ENCODE measurements around the gene DDX10. TPM values are rescaled to one million over a fixed set of nuclear protein-coding genes. Genes with fewer than 3 reads are reported as not detected.

The DDX10 gene
- polyA plus RNA-seq, 4 donors, result 7.3 to 22.0 (median 12.1) TPM

DNA sequence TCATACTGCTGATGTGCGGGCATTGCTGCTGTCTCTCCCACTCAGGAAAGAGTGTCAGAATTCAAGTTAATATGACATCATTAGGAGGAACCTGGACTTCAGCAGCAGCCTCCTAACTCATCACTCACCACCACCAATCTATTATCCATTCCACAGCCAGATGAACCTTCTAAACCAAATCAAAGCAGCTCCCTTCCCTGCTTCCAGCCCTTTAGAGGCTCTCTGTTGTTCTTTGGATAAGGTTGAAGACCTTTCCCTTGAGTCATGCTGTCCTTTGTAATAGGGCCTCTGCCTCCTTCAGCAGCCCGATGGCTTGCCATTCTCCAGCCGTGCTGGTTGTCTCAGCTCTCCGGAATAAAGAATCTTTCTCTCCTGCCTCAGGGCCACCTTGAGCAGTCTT lies 301.3 kb downstream of the DDX10 start:
- Histone ChIP-seq H3K27ac (ENCODE audit: low read depth in 1 of 3, low read length in 2 of 3) (no peak overlapping the region), H3K27me3 (ENCODE audit: control insufficient read depth in 3 of 3, insufficient read depth in 3 of 3, low read length in 3 of 3) (no peaks in the 10 kb centered on the region), H3K4me1 (ENCODE audit: control insufficient read depth in 3 of 3, insufficient read depth in 2 of 3, low read depth in 1 of 3, low read length in 2 of 3) (no peaks in the 10 kb centered on the region), H3K36me3 (ENCODE audit: control insufficient read depth in 3 of 3, insufficient read depth in 2 of 3, low read depth in 1 of 3, low read length in 3 of 3) (no peaks in the 10 kb centered on the region), H3K4me3 (ENCODE audit: low read depth in 1 of 3, low read length in 3 of 3) (no peak overlapping the region), H3K9me3 (ENCODE audit: control insufficient read depth in 2 of 2, insufficient read depth in 1 of 2, low read depth in 1 of 2, low read length in 1 of 2) (no peaks in the 10 kb centered on the region)
- DNase-seq (no peak), FAIRE-seq (no peak)
- WGBS, 3 donors, result 89 to 97% (median 94%) methylated on average over 4 of the region's 4 CpGs

DNA sequence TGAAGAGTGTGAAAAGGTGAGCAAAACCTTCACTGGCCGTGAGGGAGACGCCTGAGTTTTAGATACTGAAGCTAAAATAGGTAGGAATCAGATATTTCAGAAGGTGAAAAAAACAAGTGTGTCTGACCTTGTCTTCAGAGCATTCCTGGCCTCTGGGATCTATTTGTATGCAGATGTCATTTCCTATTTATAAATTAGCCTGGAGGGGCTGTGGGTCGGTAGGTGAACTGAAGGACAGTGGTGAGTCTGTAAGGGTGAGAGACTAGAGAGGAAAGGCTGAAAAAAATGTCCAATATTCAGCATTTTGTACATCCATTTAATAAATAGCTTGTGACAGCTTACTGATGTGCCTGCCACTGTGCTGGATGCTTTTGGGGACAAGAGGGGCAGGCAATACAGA lies 302.1 kb downstream of the DDX10 start:
- DNase-seq, result no peak
- 22 to 43% (median 40%) methylated on average over 3 of the region's 3 CpGs for WGBS, 3 donors
- H3K27ac ChIP-seq (ENCODE audit: low read depth in 1 of 3, low read length in 2 of 3), result no peak overlapping the region

DNA sequence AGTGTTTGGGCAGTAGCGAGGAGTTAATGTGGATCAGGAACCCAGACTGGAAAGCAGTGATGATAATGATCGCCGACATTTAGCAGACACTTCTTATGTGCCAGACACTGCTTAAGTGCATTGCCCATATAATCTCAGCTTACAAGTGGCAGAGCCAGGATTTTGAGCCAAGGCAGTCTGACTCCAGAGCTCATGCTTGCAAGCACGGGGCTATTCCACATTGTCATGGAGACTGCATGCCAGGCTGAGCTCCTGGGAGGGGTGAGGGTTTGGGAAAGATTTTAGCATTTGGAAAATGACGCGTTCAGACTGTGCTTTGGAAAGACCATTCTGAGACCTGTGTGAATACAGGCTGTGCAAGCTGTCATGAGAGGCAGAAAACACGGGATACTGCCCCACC lies 302.7 kb downstream of the DDX10 start:
- Histone ChIP-seq H3K4me3 (ENCODE audit: low read depth in 1 of 3, low read length in 3 of 3) (no peak overlapping the region), H3K27ac (ENCODE audit: low read depth in 1 of 3, low read length in 2 of 3) (no peak overlapping the region), H3K4me1 (ENCODE audit: control insufficient read depth in 3 of 3, insufficient read depth in 2 of 3, low read depth in 1 of 3, low read length in 2 of 3) (no peaks in the 10 kb centered on the region), H3K9me3 (ENCODE audit: control insufficient read depth in 2 of 2, insufficient read depth in 1 of 2, low read depth in 1 of 2, low read length in 1 of 2) (no peaks in the 10 kb centered on the region), H3K36me3 (ENCODE audit: control insufficient read depth in 3 of 3, insufficient read depth in 2 of 3, low read depth in 1 of 3, low read length in 3 of 3) (no peaks in the 10 kb centered on the region), H3K27me3 (ENCODE audit: control insufficient read depth in 3 of 3, insufficient read depth in 3 of 3, low read length in 3 of 3) (no peaks in the 10 kb centered on the region)
- FAIRE-seq, result no peak
- WGBS, 3 donors, result 73 to 83% (median 76%) methylated on average over 7 of the region's 7 CpGs
- no peak for DNase-seq

More for the DNA sequence above, 302.1 kb downstream of the DDX10 start:
- no peak for FAIRE-seq
- no peak overlapping the region for H3K4me3 ChIP-seq (ENCODE audit: low read depth in 1 of 3, low read length in 3 of 3)
- H3K27me3 ChIP-seq (ENCODE audit: control insufficient read depth in 3 of 3, insufficient read depth in 3 of 3, low read length in 3 of 3), result no peaks in the 10 kb centered on the region
- no peaks in the 10 kb centered on the region for H3K4me1 ChIP-seq (ENCODE audit: control insufficient read depth in 3 of 3, insufficient read depth in 2 of 3, low read depth in 1 of 3, low read length in 2 of 3)
- H3K36me3 ChIP-seq (ENCODE audit: control insufficient read depth in 3 of 3, insufficient read depth in 2 of 3, low read depth in 1 of 3, low read length in 3 of 3), result no peaks in the 10 kb centered on the region
- no peaks in the 10 kb centered on the region for H3K9me3 ChIP-seq (ENCODE audit: control insufficient read depth in 2 of 2, insufficient read depth in 1 of 2, low read depth in 1 of 2, low read length in 1 of 2)

DNA sequence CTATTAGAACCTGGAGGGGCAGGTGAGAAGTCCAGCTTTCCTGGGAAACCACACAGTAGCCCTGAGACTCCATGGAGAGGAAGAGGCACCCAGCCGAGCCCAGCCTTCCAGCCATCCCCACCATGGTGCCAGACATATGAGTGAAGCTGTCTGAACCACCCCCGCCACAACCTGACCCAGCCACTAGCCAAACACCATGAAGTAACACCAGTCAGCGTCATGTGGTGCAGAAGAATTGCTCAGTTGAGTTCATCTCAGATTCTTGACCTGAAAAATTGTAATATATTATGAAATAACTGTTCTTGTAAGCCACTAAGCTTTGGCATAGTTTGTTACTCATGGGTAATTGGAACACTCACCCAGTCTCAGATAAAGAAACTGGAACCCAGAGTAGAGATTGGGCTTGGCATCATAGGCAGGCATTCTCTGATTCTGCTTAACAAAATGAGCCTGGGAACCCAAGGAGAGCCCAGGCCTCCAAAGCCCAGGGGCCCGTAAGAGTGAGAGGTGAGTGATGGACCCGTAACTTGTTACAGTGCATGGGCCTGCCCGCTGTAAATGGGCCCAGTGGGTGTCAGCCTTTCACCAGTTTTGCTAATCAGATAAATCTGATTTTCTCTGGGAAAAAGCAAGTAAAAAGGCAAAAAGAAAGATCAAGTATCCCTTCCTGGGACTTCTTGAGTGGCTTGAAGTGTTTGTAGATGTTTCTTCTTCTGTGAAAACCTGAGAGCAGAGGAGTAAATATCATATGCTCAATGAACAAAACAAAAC lies 305.5 kb downstream of the DDX10 start:
- DNase-seq, result no peak
- no peak for FAIRE-seq

DNA sequence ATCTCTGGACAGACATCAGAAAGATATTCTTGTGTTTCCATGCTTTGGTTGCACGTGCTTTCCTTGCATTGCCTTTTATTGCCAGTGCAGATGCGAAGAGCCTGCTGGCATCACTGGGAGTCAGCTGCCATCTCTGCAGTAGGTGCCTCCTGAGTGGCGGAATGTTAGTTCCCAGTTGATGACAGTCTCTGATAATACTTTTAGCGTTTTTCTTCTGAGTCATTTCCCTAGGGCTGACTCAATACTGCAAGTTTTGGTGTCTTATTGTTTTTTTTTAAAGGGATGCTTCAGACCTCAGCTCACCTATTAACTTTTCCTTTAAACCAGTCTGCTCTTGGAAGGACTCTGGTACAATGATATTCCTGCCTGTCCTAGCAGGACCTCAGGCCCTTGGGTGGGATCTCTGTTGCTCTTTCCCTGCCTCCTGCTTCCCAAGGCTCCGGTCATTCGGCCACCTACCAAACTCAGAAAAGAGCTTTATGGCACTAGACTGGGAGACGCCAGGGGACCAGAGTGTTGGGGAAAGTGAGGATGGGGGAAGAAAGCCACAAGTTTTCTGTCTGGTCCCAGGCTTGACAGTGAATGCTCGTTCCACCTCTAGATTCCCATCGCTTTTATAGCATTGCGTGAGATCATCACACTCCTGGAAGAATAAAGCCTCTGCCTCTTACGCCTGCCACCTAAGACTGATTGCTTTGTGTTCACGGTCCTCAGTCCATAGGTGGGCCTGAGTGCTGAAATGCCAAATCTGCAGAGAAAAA lies 308.7 kb downstream of the DDX10 start:
- H3K27ac ChIP-seq (ENCODE audit: low read depth in 1 of 3, low read length in 2 of 3), result no peak overlapping the region
- WGBS, 3 donors, result 79 to 86% (median 80%) methylated on average over 12 of the region's 12 CpGs
- no peaks in the 10 kb centered on the region for H3K36me3 ChIP-seq (ENCODE audit: control insufficient read depth in 3 of 3, insufficient read depth in 2 of 3, low read depth in 1 of 3, low read length in 3 of 3)
- no peak for FAIRE-seq
- no peaks in the 10 kb centered on the region for H3K4me1 ChIP-seq (ENCODE audit: control insufficient read depth in 3 of 3, insufficient read depth in 2 of 3, low read depth in 1 of 3, low read length in 2 of 3)
- no peak for DNase-seq
- H3K9me3 ChIP-seq (ENCODE audit: control insufficient read depth in 2 of 2, insufficient read depth in 1 of 2, low read depth in 1 of 2, low read length in 1 of 2), result no peaks in the 10 kb centered on the region
- no peak overlapping the region for H3K4me3 ChIP-seq (ENCODE audit: low read depth in 1 of 3, low read length in 3 of 3)
- H3K27me3 ChIP-seq (ENCODE audit: control insufficient read depth in 3 of 3, insufficient read depth in 3 of 3, low read length in 3 of 3), result peaks cover 0 to 3% (median 0%) of the 10 kb centered on the region in 3 donors

More for the DNA sequence above, 305.5 kb downstream of the DDX10 start:
- no peak overlapping the region for H3K27ac ChIP-seq (ENCODE audit: low read depth in 1 of 3, low read length in 2 of 3)
- 79 to 88% (median 79%) methylated on average over 6 of the region's 6 CpGs for WGBS, 3 donors
- no peaks in the 10 kb centered on the region for H3K4me1 ChIP-seq (ENCODE audit: control insufficient read depth in 3 of 3, insufficient read depth in 2 of 3, low read depth in 1 of 3, low read length in 2 of 3)
- H3K9me3 ChIP-seq (ENCODE audit: control insufficient read depth in 2 of 2, insufficient read depth in 1 of 2, low read depth in 1 of 2, low read length in 1 of 2), result no peaks in the 10 kb centered on the region
- H3K36me3 ChIP-seq (ENCODE audit: control insufficient read depth in 3 of 3, insufficient read depth in 2 of 3, low read depth in 1 of 3, low read length in 3 of 3), result no peaks in the 10 kb centered on the region
- no peaks in the 10 kb centered on the region for H3K27me3 ChIP-seq (ENCODE audit: control insufficient read depth in 3 of 3, insufficient read depth in 3 of 3, low read length in 3 of 3)
- no peak overlapping the region for H3K4me3 ChIP-seq (ENCODE audit: low read depth in 1 of 3, low read length in 3 of 3)

DNA sequence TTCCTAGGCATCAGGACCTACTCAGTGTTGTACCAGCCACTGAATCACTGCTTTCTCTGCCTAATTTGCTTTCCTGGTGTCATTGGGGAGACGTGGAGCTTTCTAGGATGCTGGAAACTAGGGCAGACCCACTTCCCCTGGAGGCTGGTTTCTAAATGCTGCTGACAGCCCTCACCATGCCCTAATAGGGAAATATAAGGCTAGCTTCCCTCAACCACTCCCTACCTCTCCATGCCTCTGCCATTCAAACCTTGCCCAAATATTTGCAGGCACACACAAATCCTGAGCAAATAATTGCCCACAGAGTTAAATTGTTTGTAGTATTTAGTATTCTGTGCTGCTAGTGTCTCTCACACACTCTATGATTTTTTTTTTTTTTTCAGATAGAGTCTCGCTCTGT lies 310.2 kb downstream of the DDX10 start:
- Histone ChIP-seq H3K4me1 (ENCODE audit: control insufficient read depth in 3 of 3, insufficient read depth in 2 of 3, low read depth in 1 of 3, low read length in 2 of 3) (no peaks in the 10 kb centered on the region), H3K9me3 (ENCODE audit: control insufficient read depth in 2 of 2, insufficient read depth in 1 of 2, low read depth in 1 of 2, low read length in 1 of 2) (no peaks in the 10 kb centered on the region), H3K27me3 (ENCODE audit: control insufficient read depth in 3 of 3, insufficient read depth in 3 of 3, low read length in 3 of 3) (peaks cover 0 to 3% (median 0%) of the 10 kb centered on the region in 3 donors), H3K27ac (ENCODE audit: low read depth in 1 of 3, low read length in 2 of 3) (no peak overlapping the region), H3K4me3 (ENCODE audit: low read depth in 1 of 3, low read length in 3 of 3) (no peak overlapping the region), H3K36me3 (ENCODE audit: control insufficient read depth in 3 of 3, insufficient read depth in 2 of 3, low read depth in 1 of 3, low read length in 3 of 3) (no peaks in the 10 kb centered on the region)
- no peak for FAIRE-seq
- DNase-seq, result no peak
- 28 to 58% (median 38%) methylated on average over 2 of the region's 2 CpGs for WGBS, 3 donors

DNA sequence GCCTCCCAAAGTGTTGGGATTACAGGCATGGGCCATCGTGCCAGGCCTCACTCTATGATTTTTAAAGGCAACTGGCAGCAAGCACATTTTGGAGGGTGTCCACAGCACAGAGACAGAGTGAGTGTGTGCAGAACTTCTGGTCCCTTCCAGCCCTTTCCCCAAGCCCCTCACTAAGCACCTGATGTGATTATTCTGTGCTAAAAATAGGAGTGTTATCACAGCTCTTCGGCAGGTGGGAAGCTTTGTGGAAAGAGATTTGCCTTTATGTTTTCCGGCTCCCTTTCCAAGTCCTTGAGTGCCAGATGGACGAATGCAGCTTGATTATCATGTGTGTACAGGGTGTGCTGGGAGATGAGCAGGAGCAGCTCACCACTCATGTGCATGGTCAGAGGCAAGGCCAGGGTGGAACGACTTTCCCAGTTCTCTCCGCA lies 310.8 kb downstream of the DDX10 start:
- 50 to 68% (median 52%) methylated on average over 6 of the region's 6 CpGs for WGBS, 3 donors
- DNase-seq (no peak), FAIRE-seq (no peak)
- no peak overlapping the region for H3K27ac ChIP-seq (ENCODE audit: low read depth in 1 of 3, low read length in 2 of 3)
- H3K9me3 ChIP-seq (ENCODE audit: control insufficient read depth in 2 of 2, insufficient read depth in 1 of 2, low read depth in 1 of 2, low read length in 1 of 2), result no peaks in the 10 kb centered on the region
- no peak overlapping the region for H3K4me3 ChIP-seq (ENCODE audit: low read depth in 1 of 3, low read length in 3 of 3)
- H3K27me3 ChIP-seq (ENCODE audit: control insufficient read depth in 3 of 3, insufficient read depth in 3 of 3, low read length in 3 of 3), result peaks cover 0 to 3% (median 0%) of the 10 kb centered on the region in 3 donors
- no peaks in the 10 kb centered on the region for H3K36me3 ChIP-seq (ENCODE audit: control insufficient read depth in 3 of 3, insufficient read depth in 2 of 3, low read depth in 1 of 3, low read length in 3 of 3)
- no peaks in the 10 kb centered on the region for H3K4me1 ChIP-seq (ENCODE audit: control insufficient read depth in 3 of 3, insufficient read depth in 2 of 3, low read depth in 1 of 3, low read length in 2 of 3)

DNA sequence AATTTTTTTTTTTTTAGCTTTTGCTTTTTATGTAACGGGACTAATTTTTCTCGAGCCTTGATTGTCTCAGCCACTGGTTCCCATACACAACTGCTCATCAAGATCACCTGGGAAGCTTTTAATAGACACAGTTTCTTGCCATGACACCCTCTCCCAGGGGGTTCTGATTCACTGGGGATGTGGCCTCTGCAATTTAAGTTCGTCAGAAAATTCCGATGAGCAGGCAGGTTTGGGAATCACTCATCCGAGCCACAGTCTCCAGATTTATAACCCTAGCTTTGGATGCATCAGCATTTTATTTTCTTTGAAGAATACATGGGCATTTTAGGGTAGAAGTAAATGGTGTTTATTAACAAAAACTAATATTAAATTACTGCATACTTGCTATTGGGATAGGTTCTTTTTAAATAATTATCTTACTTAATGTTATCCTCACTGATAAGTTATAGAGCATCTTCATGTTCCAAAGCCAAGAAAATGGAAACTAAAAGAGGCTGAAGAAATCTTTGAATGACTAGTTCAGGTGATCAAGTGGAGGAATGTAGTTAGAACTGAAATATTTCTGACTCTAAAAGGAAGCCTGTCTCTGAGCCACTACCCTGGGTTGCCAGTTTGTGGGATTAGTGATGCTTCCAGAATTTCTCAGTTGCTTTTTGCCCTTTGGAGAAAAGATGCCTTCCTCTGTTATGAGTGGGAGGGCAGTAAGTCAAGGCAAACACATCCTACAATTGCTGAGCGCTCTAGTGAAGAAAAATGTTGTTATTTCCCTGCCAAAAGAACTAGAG lies 319.0 kb downstream of the DDX10 start:
- Histone ChIP-seq H3K27me3 (ENCODE audit: control insufficient read depth in 3 of 3, insufficient read depth in 3 of 3, low read length in 3 of 3) (no peaks in the 10 kb centered on the region), H3K36me3 (ENCODE audit: control insufficient read depth in 3 of 3, insufficient read depth in 2 of 3, low read depth in 1 of 3, low read length in 3 of 3) (no peaks in the 10 kb centered on the region), H3K4me3 (ENCODE audit: low read depth in 1 of 3, low read length in 3 of 3) (no peak overlapping the region), H3K9me3 (ENCODE audit: control insufficient read depth in 2 of 2, insufficient read depth in 1 of 2, low read depth in 1 of 2, low read length in 1 of 2) (no peaks in the 10 kb centered on the region), H3K27ac (ENCODE audit: low read depth in 1 of 3, low read length in 2 of 3) (no peak overlapping the region), H3K4me1 (ENCODE audit: control insufficient read depth in 3 of 3, insufficient read depth in 2 of 3, low read depth in 1 of 3, low read length in 2 of 3) (no peaks in the 10 kb centered on the region)
- no peak for DNase-seq
- 72 to 74% (median 73%) methylated on average over 6 of the region's 6 CpGs for whole genome bisulfite sequencing, 3 donors
- no peak for FAIRE-seq
